Left lobe of liver (tissue), 2 donors: ENCODE measurements around the gene CENPP. TPM values are rescaled to one million over a fixed set of nuclear protein-coding genes. Genes with fewer than 3 reads are reported as not detected.
A peak's percentile ranks its signal among the peaks of the same experiment; 100 is the strongest.
"Not testable (repeated sequence)": the region's sequence is repeated elsewhere in the genome, so short reads cannot be mapped to it uniquely, and the experiment has no call there.

Experiments
- ATAC-seq: fragments of 200-7000 bp; cut with Tn5 transposase; one replicate; pipeline ENCODE4 v1.9.1; 2020; ENCODE audit warnings: mild to moderate bottlenecking, moderate library complexity
- DNase-seq: peaks from one replicate; pipeline ENCODE4 v3.0.0-alpha.2; 2020; ENCODE audit warnings: low spot score
- total RNA-seq: library from RNA; stranded (reverse); gene quantifications from one replicate; pipeline ENCODE4 v1.2.1, GENCODE V29; 2021
- donor health status: DM: no; HTN: no; CAD: no; lungs with moderate emphysema.
- donor health status: DM: no; HTN: yes; CAD: no.

CENPP gene
- total RNA-seq, 1 donor from 2014 or later = 1.2 TPM

GRCh38 chr9:92527832-92528521 lies 202.2 kb downstream of the CENPP start:
- DNase-seq (no peak), ATAC-seq (peak; percentile 22)

DNA sequence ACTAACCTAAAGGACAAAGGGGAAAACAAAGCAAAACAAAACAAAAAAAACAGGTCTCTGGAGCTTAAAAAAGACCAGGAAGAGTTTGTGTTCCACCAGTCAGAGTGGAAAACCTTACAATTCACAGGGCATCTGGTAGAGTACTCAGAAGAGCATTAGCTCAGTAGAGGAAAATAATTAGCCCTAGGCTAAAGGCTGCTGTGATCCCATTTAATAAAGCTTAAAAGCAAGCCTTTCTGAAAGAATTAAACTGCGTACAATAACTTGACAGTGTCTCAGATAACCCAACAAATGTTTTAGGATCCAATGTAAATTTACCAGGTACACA lies 202.7 kb downstream of the CENPP start:
- no peak for DNase-seq
- ATAC-seq = no peak

DNA sequence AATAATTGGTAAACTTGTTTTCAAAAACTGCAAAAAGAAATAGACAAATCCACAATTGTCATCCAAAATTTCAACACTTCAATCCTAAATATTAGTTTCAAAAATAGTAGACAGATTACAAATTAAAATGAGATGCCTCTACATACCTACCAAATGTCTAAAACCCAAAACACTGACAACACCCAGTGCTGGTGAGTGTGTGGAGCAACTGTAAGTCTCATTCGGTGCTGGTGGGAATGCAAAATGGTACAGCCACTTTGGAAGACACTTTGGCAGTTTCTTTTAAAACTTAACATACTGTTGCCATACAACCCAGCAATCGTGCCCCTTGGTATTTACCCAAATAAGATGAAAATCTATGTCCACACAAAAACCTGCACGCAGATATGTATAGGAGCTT lies 203.4 kb downstream of the CENPP start:
- no peak for ATAC-seq
- no peak for DNase-seq

DNA sequence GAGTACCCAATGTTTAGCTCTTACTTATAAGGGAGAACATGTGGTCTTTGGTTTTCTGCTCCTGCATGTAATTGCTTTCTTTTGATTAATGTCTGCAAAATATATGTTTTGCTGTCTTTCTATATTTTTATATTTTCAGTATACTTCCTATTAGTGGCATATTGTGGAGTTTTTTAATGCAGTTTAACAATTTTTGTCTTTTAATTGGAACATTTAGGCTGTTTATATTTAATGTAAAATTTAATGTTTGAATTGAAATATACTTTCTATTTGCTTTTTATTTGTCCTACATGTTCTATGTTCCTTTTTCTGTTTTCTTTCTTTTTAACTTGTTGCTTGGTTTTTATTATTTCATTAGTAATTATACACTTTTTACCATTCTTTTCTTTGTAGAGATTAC lies 205.1 kb downstream of the CENPP start:
- DNase-seq = no peak
- ATAC-seq = no peak

GRCh38 chr9:92534204-92534603 lies 208.5 kb downstream of the CENPP start:
- DNase-seq (no peak), ATAC-seq (peak; percentile 57)

DNA sequence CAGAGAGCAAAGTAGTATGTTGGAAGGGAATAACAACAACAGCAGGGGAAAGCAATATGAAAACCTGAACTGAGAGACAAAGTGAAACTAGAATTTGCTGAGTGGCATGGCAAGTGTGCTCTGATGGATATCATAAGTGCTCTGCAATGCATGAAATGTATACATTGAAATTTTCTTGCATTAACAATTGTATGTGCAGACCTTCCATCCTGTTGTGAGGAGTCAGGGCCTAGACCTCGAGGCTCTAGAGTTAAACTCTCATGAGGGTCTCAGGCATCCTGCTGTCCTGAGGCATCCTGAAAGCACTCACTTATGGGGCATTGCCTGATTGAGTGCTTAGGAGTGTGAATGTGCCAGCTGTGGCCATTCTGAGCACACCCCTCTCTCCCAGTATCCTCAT lies 208.9 kb downstream of the CENPP start:
- DNase-seq (no peak), ATAC-seq (peak; percentile 58)

DNA sequence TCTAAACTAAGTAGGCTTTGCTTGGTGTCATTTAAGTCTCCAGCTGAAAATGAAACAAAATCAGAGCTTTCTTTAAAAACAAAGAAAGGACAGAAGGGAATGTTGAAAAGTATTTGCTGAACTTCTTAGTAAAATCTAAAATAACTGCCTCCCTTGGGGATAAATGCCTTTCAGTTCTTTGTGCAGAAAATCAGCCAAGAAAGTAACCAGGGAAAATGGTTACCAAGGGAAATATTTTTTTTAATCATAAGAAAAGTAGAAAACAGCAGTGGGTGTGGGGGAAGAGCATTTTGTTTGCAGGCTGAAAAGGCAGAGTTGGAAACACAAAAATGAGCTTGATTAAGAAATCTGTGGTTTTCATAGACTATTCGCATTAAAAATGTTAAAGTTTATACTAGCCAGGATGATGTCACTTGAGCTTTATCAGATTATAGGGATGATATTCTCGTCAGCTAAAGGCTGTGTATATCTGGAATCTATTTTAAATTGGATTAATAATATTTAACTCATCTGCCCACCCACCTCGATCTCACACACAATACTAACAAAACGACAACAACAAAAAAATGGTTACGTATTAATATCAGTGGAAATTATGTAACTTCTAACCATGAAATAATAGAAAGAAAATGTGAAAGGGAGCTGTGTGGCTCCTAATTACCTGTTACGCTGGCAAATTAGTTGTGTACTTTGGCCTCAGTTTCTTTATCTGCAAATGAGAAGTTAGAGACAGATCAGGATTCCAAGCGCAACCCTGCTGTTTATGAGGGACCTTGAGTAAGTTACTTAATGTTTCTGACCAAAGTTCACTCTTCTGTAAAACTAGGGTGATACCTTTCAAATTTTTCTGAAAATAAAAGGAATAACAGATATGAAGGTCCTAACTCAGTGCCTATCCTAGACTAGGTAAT lies 210.4 kb downstream of the CENPP start, which contains the start of gene ECM2:
ECM2 (minus strand) TSS at position 51 of the 911 bp plus-strand sequence. CDS start 13,124 bp downstream, outside the sequence.
- peak; percentile 68 for ATAC-seq
- peak; percentile 51 for DNase-seq

DNA sequence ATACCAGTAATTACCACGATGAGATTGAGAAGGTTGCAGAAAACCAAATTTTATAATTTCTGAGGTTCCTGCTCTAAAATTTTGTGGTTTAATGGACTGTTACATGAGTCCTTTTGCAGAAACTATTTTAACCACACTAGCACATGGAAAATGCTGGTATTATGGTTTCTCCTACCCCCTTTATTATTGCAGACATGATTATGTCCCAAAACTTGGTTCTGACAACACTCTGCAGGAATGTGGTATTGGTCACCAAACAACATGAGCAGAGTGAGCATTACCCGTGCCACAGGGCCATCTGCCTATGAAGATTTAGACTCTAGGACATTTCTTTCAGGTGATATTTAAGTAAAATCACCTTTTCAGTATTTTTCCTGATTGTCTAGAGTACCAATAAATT lies 212.8 kb downstream of the CENPP start:
- ATAC-seq = no peak
- no peak for DNase-seq

- no peak for DNase-seq
Measured at GRCh38 chr9:92543972-92544371, 218.2 kb downstream of the CENPP start.

GRCh38 chr9:92545002-92545510 lies 219.3 kb downstream of the CENPP start:
- DNase-seq (no peak), ATAC-seq (no peak)

More at GRCh38 chr9:92543972-92544371, 218.2 kb downstream of the CENPP start:
- ATAC-seq = no peak

DNA sequence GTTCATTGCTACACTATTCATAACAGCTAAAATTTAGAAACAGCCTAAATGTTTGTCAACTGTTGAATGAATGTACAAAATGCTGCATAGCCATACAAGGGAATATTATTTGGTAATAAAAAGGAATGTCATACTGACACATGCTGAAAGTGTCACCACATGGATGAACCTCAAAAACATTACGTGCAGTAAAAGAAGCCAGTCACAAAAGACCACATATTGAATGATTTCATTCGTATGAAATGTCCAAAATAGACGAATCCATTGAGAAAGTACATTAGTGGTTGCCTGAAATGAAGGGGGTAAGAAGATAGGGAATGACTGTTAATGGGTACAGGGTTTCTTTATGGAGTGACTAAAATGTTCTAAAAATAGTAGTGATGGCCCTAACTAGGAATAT lies 221.6 kb downstream of the CENPP start:
- ATAC-seq = no peak
- no peak for DNase-seq

GRCh38 chr9:92550765-92551164 lies 225.0 kb downstream of the CENPP start:
- DNase-seq (no peak), ATAC-seq (no peak)

GRCh38 chr9:92558612-92559374 lies 233.0 kb downstream of the CENPP start:
- DNase-seq (no peak), ATAC-seq (no peak)

DNA sequence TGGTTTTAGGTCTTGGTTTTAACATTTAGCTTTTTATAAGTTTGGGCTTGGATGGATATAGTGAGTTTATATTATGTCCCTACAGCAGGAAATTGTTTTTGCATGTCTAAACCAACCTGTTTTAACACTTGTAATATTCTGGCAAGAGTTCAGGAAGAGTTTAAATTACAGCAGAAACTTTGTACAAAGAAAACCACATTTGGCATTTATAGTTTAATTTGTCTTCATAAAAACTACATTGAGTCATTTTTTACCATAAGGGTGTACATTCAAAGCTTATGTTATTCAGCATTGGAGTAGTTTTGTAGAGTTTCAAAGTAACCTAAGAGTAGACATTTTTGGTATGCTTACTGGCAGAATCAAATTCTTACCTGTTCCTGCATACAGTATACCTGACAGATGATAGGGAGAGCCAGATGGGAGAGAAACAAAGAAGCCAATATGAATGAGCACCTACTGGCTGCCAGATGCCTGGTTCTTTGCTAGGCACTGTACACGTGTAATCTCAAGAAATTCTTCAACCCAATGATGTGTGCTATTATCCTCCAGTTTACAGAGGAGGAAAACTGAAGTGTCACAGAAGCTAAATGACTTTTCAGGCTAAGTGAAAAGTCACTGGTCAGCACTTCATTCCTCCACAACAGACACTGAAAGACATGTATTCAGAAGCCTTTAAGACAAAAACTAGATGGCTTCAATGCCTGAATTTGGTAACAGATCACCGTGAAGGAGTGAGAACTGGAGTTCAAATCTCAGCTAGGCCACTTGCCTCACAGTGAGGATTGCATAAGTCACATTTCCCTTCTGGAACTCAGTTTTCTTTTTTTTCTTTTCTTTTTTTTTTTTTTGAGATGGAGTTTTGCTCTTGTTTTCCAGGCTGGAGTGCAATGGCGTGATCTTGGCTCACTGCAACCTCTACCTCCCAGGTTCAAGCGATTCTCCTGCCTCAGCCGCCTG lies 235.9 kb downstream of the CENPP start:
- ATAC-seq (no peak), DNase-seq (no peak)

DNA sequence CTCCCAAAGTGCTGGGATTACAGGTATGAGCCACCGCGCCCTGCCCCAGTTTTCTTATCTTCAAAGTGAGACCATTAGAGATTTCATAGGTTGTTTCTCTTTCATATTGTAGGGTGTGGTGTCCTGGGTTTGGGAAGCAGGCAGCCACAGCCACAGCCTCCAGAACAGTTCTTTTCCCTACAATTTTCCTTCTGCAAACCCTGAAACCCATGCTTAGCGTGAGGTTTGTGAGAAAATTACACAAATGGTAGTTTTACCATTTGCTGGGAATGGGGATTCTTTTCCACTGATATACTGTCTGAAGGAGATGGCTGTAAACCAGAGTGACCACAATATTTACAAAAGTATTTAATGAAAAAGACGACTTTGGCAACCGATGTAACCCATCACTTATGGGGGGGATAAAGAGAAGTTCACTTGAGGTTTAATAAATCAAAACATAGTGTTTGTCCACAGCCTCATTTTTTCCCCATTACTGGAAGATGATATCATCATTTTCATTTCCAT lies 236.8 kb downstream of the CENPP start:
- ATAC-seq = no peak
- DNase-seq = no peak

- ATAC-seq = no peak
- DNase-seq = no peak
Measured at GRCh38 chr9:92563116-92564100, 237.7 kb downstream of the CENPP start.

GRCh38 chr9:92564504-92564903 lies 238.8 kb downstream of the CENPP start:
- DNase-seq (no peak), ATAC-seq (no peak)

DNA sequence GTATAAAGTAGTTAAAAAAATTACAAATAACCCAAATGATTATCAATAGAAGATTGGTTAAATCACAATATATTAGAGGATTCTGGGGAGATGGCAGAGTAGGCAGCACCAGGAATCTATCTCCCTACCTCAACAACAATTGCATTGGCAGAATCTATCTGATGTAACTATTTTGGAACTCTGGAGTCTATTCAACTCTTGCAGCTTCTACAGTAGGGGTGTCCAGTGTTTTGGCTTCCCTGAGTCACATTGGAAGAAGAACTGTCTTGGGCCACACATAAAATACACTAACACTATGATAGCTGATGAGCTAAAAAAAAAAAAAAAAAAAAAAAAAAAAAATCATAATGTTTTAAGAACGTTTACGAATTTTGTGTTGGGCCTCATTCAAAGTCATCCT lies 239.2 kb downstream of the CENPP start:
- DNase-seq (no peak), ATAC-seq (no peak)

DNA sequence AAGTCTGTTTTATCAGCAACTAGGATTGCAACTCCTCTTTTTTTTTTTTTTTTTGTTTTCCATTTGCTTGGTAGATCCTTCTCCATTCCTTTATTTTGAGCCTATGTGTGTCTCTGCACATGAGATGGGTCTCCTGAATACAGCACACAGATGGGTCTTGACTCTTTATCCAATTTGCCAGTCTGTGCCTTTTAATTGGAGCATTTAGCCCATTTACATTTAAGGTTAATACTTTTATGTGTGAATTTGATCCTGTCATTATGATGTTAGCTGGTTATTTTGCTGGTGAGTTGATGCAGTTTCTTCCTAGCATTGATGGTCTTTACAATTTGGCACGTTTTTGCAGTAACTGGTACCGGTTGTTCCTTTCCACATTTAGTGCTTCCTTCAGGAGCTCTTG lies 246.1 kb downstream of the CENPP start:
- ATAC-seq, DNase-seq: not testable (repeated sequence)
